Fibroblast of lung (primary cell): Measurements from ENCODE around the gene RPP30. TPM values are rescaled to one million over a fixed set of nuclear protein-coding genes. Genes with fewer than 3 reads are reported as not detected.

Experiments used
- DNase-seq, 2 donors: peaks; one replicate each; pipeline versions ENCODE4 v3.0.0 to v3.0.0-alpha.2; 2010; ENCODE audit warnings: low read depth in 2 of 2
- H2AFZ ChIP-seq: 2 replicates; pipeline ENCODE4 v1.5.1; 2012; ENCODE audit warnings: low read length, control low read depth, inconsistent platforms
- H3K27ac ChIP-seq: 2 replicates; pipeline ENCODE4 v1.5.1; 2011; ENCODE audit warnings: low read length, control low read depth; ENCODE audit not compliant: insufficient read depth
- H3K27me3 ChIP-seq: 2 replicates; pipeline ENCODE4 v1.5.1; 2011; ENCODE audit warnings: mild to moderate bottlenecking, low read length; ENCODE audit not compliant: control insufficient read depth, insufficient read depth
- H3K36me3 ChIP-seq: 2 replicates; pipeline ENCODE4 v1.5.1; 2011; ENCODE audit warnings: low read length; ENCODE audit not compliant: control insufficient read depth, insufficient read depth
- H3K4me1 ChIP-seq: 2 replicates; pipeline ENCODE4 v1.5.1; 2011; ENCODE audit warnings: low read length; ENCODE audit not compliant: control insufficient read depth, insufficient read depth; ENCODE audit errors: extremely low read depth
- H3K4me2 ChIP-seq: 2 replicates; pipeline ENCODE4 v1.5.1; 2011; ENCODE audit warnings: low read length, control low read depth; ENCODE audit not compliant: insufficient read depth; ENCODE audit errors: extremely low read depth
- H3K4me3 ChIP-seq, 4 experiments: fragments of 200-600 bp in 1 of 4; sonication (generic) in 1 of 4; replicated peaks in 1 of 4; 2 replicates each; pipeline ENCODE4 v1.5.1; 2011 to 2016; ENCODE audit warnings: low read length in 4 of 4, low read depth in 3 of 4, mild to moderate bottlenecking in 3 of 4, control low read depth in 2 of 4, inconsistent platforms in 1 of 4, mixed read lengths in 1 of 4; ENCODE audit not compliant: insufficient read depth in 1 of 4; ENCODE audit errors: control extremely low read depth in 1 of 4
- H3K79me2 ChIP-seq: 2 replicates; pipeline ENCODE4 v1.5.1; 2012; ENCODE audit warnings: mild to moderate bottlenecking, low read length, inconsistent platforms; ENCODE audit not compliant: control insufficient read depth, insufficient read depth
- H3K9ac ChIP-seq: 2 replicates; pipeline ENCODE4 v1.5.1; 2011; ENCODE audit warnings: mild to moderate bottlenecking, low read length, control low read depth; ENCODE audit not compliant: insufficient read depth
- H3K9me3 ChIP-seq: 2 replicates; pipeline ENCODE4 v1.5.1; 2012; ENCODE audit warnings: low read depth, low read length; ENCODE audit not compliant: control insufficient read depth, insufficient read depth
- H4K20me1 ChIP-seq: 2 replicates; pipeline ENCODE4 v1.5.1; 2011; ENCODE audit warnings: low read length; ENCODE audit not compliant: control insufficient read depth, insufficient read depth; ENCODE audit errors: extremely low read depth
- CTCF ChIP-seq, 2 donors: IDR thresholded peaks in 1 of 2; conservative IDR thresholded peaks in 1 of 2; 1 replicate in 1 of 2; 2 replicates in 1 of 2; pipeline ENCODE4 v1.5.1; 2011 to 2012; ENCODE audit warnings: low read length in 2 of 2, control low read depth in 1 of 2, inconsistent platforms in 1 of 2, low read depth in 1 of 2, mild to moderate bottlenecking in 1 of 2
- EZH2 ChIP-seq: IDR thresholded peaks from 2 replicates; pipeline ENCODE4 v1.5.1; 2012; ENCODE audit warnings: low read length, control low read depth, mild to moderate bottlenecking; ENCODE audit errors: missing control alignments
- polyA plus RNA-seq, 2 donors: library from polyadenylated mRNA; depleted of rRNA in 1 of 2; stranded (reverse) in 1 of 2; unstranded in 1 of 2; fragments of >200 nt; gene quantifications; 2 replicates each; pipeline ENCODE4 v1.2.1, GENCODE V29; 2011 to 2012; ENCODE audit warnings: missing spikeins in 1 of 2
- total RNA-seq: library from RNA; depleted of rRNA; stranded (reverse); fragments of >200 nt; gene quantifications from 2 replicates; pipeline ENCODE4 v1.2.1, GENCODE V29; 2014

The RPP30 gene
- total and polyA plus RNA-seq, 2 donors (not counting 1 experiment from before 2014, with no cell fraction given) = 32.2 to 38.6 TPM

GRCh38 chr10:90912854-90913479 lies 41.2 kb downstream of the RPP30 start:
- Histone ChIP-seq H3K4me3 (no peak overlapping the region), H2AFZ (no peak overlapping the region), H3K4me1 (no peaks in the 10 kb centered on the region), H3K9ac (no peak overlapping the region), H3K27me3 (no peaks in the 10 kb centered on the region), H3K79me2 (no peaks in the 10 kb centered on the region), H4K20me1 (no peaks in the 10 kb centered on the region), H3K36me3 (no peaks in the 10 kb centered on the region), H3K27ac (no peak overlapping the region), H3K9me3 (no peaks in the 10 kb centered on the region), H3K4me2 (no peak overlapping the region)
- no peak for DNase-seq
- TF ChIP-seq EZH2 (no peak), CTCF (conservative IDR thresholded peaks at IDR 0.05 in 1 of 2, IDR thresholded peaks at IDR 0.05 in 1 of 2; ENCODE audit: low read depth in 1 of 2, low read length in 2 of 2) (no peak)

DNA sequence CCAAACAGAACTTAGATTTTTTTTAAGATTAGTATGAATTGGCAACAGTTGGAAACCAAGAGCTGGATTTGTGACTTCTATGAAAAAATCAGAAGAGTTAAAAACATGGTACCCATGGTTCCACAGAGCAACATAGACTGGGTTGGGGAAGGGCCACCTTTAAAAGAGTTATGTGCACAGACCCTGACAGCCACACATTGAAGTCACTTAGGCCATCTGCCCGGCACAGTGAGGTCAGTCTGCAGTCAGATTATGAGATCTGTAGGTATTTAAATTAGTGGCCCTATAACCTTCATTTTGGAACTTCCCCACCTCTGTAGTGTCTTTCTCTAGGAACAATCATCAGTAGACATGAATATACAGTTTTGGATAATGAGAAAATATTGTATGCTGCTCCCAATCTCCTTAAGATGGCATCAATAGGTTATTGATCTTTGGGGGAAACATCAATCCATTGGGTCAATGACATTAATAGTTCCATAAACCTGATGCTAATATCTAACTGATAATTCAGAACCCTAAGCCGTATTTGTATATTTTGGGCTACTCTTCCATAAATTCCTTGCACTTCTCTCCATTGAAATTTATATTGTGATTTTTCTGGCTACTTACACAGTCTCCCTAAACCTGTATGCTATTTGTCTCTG lies 42.1 kb downstream of the RPP30 start:
- no peaks in the 10 kb centered on the region for H4K20me1 ChIP-seq
- no peaks in the 10 kb centered on the region for H3K4me1 ChIP-seq
- no peaks in the 10 kb centered on the region for H3K79me2 ChIP-seq
- H3K9ac ChIP-seq = no peak overlapping the region
- DNase-seq = no peak
- TF ChIP-seq CTCF (conservative IDR thresholded peaks at IDR 0.05 in 1 of 2, IDR thresholded peaks at IDR 0.05 in 1 of 2; ENCODE audit: low read depth in 1 of 2, low read length in 2 of 2) (no peak), EZH2 (no peak)
- no peak overlapping the region for H3K4me3 ChIP-seq
- H3K36me3 ChIP-seq = no peaks in the 10 kb centered on the region
- H3K4me2 ChIP-seq = no peak overlapping the region
- no peaks in the 10 kb centered on the region for H3K9me3 ChIP-seq
- H2AFZ ChIP-seq = no peak overlapping the region
- H3K27ac ChIP-seq = no peak overlapping the region
- H3K27me3 ChIP-seq = no peaks in the 10 kb centered on the region

DNA sequence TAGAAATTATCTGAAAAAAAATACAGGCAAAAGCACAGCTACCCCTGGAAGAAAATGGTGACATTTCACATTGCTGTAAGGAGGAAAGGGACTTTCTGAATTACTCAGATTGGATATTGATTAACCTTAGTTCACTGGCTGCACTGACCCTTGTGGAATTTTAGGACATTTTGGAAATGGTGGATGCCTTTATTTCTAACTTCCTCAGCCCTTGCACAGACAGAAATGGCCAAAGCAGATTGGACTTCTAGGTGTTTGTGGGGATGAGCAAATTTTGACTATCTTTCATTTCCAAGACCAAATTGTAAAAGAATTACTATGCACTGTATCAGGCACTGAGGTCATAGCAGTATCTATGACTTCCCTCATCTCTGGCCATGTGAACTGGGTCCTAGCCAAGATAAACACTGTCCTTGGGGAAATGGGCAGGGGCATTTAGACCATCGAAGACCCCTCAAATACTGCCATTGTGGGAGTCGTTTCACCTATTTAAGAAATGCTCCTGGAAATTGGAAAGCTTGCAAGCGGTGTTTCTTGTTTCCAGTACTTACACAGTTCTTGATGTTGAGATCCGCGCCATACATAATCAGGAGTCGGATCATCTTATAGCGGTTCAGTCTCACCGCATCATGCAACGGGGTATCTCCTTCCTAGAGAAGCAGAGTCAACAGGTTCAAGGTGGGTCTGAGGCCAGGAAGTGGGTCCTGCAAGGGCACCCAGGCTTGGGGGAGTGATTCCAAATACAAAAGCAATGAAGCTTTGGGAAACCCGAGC lies 43.4 kb downstream of the RPP30 start:
- Histone ChIP-seq H3K4me1 (no peaks in the 10 kb centered on the region), H3K9ac (no peak overlapping the region), H3K9me3 (no peaks in the 10 kb centered on the region), H3K4me3 (no peak overlapping the region), H3K36me3 (no peaks in the 10 kb centered on the region), H3K27ac (no peak overlapping the region), H3K4me2 (no peak overlapping the region), H3K27me3 (no peaks in the 10 kb centered on the region), H4K20me1 (no peaks in the 10 kb centered on the region), H2AFZ (no peak overlapping the region), H3K79me2 (no peaks in the 10 kb centered on the region)
- DNase-seq = no peak
- TF ChIP-seq CTCF (conservative IDR thresholded peaks at IDR 0.05 in 1 of 2, IDR thresholded peaks at IDR 0.05 in 1 of 2; ENCODE audit: low read depth in 1 of 2, low read length in 2 of 2) (no peak), EZH2 (no peak)
